ENCODE results near the gene CCL13. TPM values are rescaled to one million over a fixed set of nuclear protein-coding genes. Genes with fewer than 3 reads are reported as not detected.

Gene CCL13
- not detected for total RNA-seq

GRCh38 chr17:34356194-34356593 is at the start of gene CCL13:
CCL13 (plus strand) TSS chr17:34356480; CDS start chr17:34356527, 47 bp downstream.

GRCh38 chr17:34319039-34319483 is 37.2 kb upstream of the CCL13 start, which contains the start of gene CCL8:
CCL8 (plus strand) TSS chr17:34319435; CDS start chr17:34319502, 67 bp downstream.

GRCh38 chr17:34363183-34363661 is 6.9 kb downstream of the CCL13 start, which contains the start of gene CCL1:
CCL1 (minus strand) TSS chr17:34363233; CDS start chr17:34363161, 72 bp downstream.

Other genes with a start within 250 kb of the CCL13 start
- gene CCL2, start 101.2 kb upstream of the CCL13 start, total RNA-seq: 4.8 TPM
- gene CCL7, start 86.3 kb upstream of the CCL13 start, total RNA-seq: not detected
- not detected for gene CCL11, start 70.7 kb upstream of the CCL13 start, total RNA-seq
- gene CCL8, start 37.0 kb upstream of the CCL13 start, total RNA-seq: not detected
- not detected for gene CCL1, start 6.8 kb downstream of the CCL13 start, total RNA-seq
- 10.6 TPM for gene TMEM132E, start 223.1 kb downstream of the CCL13 start, total RNA-seq

Measured in diencephalon (tissue), 1 donor.